Activated naive CD4-positive, alpha-beta T cell treated with anti-CD3 and anti-CD28 coated beads, Interleukin-2, amount 50 U/mL, for 24 hours (primary cell): ENCODE measurements around the gene SLC25A29.
"Not testable (repeated sequence)": the region's sequence is repeated elsewhere in the genome, so short reads cannot be mapped to it uniquely, and the experiment has no call there.

Experiments used
- H3K27ac Mint-ChIP-seq: one replicate; pipeline ENCODE4 v1.8.0; 2021; ENCODE audit warnings: mild to moderate bottlenecking, mixed read lengths
- H3K27me3 Mint-ChIP-seq: one replicate; pipeline ENCODE4 v1.8.0; 2021; ENCODE audit warnings: mixed read lengths
- H3K36me3 Mint-ChIP-seq: one replicate; pipeline ENCODE4 v1.8.0; 2021; ENCODE audit warnings: mixed read lengths
- H3K4me1 Mint-ChIP-seq: one replicate; pipeline ENCODE4 v1.8.0; 2021; ENCODE audit warnings: mixed read lengths
- H3K4me3 Mint-ChIP-seq: one replicate; pipeline ENCODE4 v1.8.0; 2021; ENCODE audit warnings: mild to moderate bottlenecking, mixed read lengths
- H3K9me3 Mint-ChIP-seq: one replicate; pipeline ENCODE4 v1.8.0; 2021; ENCODE audit warnings: mixed read lengths

The SLC25A29 gene

DNA sequence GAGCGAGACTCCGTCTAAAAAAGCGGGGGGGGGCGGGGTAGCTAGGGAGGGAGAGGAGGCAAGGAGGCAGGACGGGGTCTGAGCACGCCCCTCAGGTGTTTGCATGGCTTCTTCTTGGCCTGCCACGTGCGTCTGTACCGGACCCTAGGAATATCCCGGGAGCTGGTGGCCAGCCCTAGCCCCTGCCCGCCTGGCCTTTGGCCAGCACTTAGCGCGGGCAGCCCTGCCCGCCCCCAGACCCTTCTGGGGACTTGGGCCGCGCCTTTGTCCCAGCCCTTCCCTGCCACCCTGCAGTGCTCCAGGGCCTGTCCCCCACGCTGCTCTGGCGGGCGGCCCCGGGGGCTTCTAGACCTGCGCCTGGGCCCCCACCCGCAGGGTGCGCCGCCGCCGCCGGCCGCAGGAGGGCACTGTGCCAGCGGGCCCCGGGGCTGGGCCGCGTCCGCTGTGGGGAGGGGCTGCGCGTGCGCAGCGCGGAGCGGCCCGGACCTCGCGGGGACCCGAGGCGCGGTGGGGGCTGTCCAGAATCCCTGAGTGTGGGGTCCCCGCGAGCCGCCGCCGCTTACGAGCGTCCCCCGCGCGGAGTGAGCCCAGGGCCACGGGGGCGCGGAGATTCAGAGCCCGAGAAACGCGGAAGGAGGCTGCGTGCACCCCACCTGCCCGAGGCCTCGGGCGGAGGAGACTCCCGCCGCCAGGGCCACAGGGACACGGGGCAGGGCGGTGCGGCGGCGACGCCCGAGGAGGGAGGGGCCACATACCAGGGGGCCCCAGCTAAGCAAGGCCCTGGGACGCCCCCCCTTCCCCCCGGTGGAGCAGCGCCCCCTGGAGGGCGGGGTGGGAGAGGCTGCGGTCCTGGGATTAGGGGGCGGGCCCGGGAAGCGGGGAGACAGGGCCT lies 21.0 kb downstream of the SLC25A29 start:
- Mint-ChIP-seq H3K36me3 (no peaks in the 10 kb centered on the region), H3K9me3 (no peaks in the 10 kb centered on the region), H3K27ac (no peak overlapping the region), H3K27me3 (no peaks in the 10 kb centered on the region), H3K4me3 (peak overlapping the region; percentile 63), H3K4me1 (peaks cover 14% of the 10 kb centered on the region)

DNA sequence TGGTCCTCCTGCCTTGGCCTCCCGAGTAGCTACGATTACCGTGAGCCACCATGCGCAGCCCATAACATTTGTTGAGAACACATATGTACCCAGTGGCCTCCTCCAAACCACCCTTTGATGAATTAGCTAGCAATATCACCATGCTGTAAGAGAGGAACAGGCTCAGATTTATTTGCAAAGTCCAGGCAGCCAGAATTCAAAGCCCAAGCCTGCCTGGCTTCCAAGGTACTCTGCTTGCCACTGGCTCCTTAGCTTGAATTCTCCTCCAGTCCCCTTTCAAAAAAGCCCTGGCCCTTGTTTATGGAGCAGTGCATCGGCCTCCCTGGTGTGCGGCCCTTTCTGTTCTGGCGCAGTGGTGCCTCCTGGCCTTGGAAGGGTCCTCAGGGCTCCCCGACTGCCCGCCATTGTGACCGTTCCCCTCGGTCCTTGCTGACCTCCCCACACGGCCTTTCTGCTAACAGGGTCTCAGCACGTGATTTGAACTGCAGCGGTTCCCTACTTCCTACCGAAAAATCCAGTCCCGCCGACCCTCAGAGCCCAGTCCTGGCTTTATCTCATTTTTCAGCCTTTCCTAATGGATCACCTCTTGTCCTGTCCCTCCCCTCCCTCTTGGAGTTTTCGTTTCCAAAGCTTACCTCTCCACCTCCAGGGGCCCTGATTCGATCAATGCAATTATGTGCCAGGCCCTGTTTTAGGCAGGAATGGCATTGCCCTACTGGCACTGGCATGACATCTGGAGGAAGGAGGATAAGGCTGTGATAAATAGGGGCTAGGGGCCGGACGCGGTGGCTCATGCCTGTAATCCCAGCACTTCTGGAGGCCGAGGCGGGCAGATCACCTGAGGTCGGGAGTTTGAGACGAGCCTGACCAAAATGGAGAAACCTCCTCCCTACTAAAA lies 22.0 kb downstream of the SLC25A29 start:
- no peaks in the 10 kb centered on the region for H3K9me3 Mint-ChIP-seq
- peak overlapping the region; percentile 88 for H3K27ac Mint-ChIP-seq
- no peaks in the 10 kb centered on the region for H3K27me3 Mint-ChIP-seq
- no peaks in the 10 kb centered on the region for H3K36me3 Mint-ChIP-seq
- peaks cover 19% of the 10 kb centered on the region for H3K4me1 Mint-ChIP-seq
- peak overlapping the region; percentile 63 for H3K4me3 Mint-ChIP-seq

DNA sequence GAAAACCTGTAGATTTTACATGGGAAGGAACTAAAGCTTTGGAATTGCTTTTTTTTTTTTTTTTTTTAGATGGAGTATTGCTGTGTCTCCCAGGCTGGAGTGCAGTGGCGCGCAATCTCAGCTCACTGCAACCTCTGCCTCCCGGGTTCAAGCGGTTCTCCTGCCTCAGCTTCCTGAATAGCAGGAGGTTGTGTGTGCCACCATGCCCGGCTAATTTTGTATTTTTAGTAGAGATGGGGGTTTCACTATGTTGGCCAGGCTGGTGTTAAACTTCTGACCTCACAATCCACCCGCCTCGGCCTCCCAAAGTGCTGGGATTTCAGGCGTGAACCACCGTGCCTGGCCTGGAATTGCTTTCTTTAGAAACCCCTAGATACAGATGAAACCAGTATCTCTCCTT lies 22.8 kb downstream of the SLC25A29 start:
- H3K4me1 Mint-ChIP-seq: peaks cover 26% of the 10 kb centered on the region
- H3K4me3 Mint-ChIP-seq, H3K9me3 Mint-ChIP-seq: not testable (repeated sequence)

DNA sequence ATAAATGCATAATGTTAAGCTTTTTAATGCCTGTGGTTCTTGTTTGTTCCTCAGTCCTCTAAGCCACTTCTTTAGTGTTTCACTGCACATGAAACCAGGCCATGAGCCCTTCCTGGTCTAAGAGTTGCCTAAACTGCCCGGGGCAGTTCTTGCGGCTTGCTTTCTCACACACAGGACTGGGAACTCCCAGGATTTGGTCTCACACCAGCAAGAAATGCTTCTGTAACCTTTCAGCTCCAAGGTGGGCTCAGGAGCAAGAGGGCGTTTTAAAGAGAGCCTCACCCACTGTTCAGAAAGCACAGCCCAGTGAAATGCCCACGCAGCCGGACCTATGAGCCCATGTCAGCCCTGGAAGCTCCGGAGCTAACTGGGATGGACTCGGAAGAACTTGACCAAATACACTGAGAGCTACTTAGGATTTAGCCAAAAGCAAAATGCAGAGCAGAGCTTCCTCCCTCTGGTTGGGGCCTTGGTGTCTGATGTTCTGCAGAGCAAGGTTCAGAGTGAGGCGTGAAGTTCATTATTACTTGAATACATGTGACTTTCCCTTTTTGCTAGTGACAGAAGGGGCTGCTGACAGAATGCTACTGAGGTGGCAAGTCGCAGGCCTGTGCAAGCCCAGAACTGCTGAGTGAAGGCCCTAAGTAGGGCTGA lies 23.4 kb downstream of the SLC25A29 start:
- H3K27ac Mint-ChIP-seq: peak overlapping the region; percentile 17
- H3K36me3 Mint-ChIP-seq: no peaks in the 10 kb centered on the region
- no peak overlapping the region for H3K4me3 Mint-ChIP-seq
- H3K27me3 Mint-ChIP-seq: no peaks in the 10 kb centered on the region
- H3K4me1 Mint-ChIP-seq: peaks cover 30% of the 10 kb centered on the region
- H3K9me3 Mint-ChIP-seq: no peaks in the 10 kb centered on the region

More for the DNA sequence above, 22.8 kb downstream of the SLC25A29 start:
- H3K27me3 Mint-ChIP-seq, H3K36me3 Mint-ChIP-seq: not testable (repeated sequence)
- peak overlapping the region; percentile 17 for H3K27ac Mint-ChIP-seq

DNA sequence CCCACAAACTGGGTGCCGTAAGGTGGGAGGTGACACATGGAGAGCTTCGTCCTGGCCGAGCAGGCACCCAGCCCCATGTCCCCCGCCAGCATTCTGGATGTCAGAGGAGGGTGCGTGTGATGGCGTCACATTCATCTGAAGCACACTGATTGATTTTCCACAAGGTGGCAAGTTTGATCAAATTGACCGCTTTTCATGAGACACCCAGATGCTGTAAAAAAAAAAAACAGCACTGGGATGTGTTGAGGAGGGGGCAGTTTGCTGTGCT lies 24.2 kb downstream of the SLC25A29 start:
- Mint-ChIP-seq H3K4me1 (peaks cover 30% of the 10 kb centered on the region), H3K36me3 (no peaks in the 10 kb centered on the region), H3K27me3 (no peaks in the 10 kb centered on the region), H3K27ac (no peak overlapping the region), H3K4me3 (no peak overlapping the region), H3K9me3 (no peaks in the 10 kb centered on the region)

DNA sequence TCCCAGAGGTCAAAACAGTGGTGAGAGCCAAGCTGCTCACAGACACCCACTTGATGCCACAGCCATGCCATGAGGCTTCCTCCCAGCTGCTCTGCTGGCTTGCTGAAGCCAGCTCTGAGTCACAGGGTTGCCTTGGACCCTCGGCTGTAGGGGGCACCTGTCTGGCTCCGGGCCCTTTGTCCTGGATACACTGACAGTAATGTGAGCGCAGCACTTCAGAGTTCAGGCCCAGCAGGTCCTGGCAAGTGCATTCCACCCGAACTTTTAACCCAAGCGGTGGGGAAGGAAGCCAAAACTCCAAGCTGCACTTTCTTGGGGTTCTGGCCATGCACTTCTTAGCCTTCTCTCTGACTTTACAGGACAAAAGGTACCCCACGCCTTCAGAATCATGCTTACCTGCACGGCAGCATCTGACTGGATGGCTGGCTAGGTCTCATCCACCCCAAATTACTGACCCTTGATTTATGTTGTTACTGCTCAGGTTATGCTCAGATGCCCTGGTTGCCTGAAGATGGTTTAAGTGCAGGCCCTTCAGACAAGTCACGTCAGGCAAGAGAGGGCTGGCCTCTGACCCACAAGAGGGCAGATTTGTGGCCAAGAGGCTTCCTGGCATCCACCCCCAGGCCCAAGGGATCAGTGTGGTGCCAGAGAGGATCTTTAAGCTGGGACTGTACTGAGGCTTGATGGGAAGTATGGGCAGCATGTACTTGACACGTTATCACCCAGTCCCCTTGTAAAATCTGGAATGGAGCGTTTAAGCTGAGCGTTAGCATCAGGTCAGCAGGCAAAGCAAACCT lies 24.8 kb downstream of the SLC25A29 start:
- H3K27ac Mint-ChIP-seq: no peak overlapping the region
- H3K27me3 Mint-ChIP-seq: no peaks in the 10 kb centered on the region
- H3K4me1 Mint-ChIP-seq: peaks cover 33% of the 10 kb centered on the region
- no peak overlapping the region for H3K4me3 Mint-ChIP-seq
- H3K9me3 Mint-ChIP-seq: no peaks in the 10 kb centered on the region
- no peaks in the 10 kb centered on the region for H3K36me3 Mint-ChIP-seq

DNA sequence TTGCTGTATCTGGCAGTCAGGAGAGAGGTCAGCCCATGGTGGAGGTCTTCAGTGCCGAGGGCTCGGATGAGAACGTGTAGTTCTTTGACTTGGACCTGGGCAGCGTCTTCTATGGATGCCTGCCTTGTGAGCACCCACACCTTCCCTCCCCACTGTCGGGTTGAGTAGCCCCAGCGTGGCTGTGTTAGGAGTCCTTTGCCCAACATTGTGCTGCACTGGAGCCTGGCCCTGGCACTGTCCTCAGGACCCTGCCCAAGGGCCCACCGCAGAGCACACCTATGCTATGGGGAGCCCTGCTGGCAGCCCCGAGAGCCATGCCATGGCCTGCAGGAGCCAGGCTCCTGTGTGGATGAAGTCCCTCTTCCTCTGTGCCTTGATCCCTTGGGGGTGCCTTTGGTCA lies 26.7 kb downstream of the SLC25A29 start:
- H3K27ac Mint-ChIP-seq: no peak overlapping the region
- H3K4me1 Mint-ChIP-seq: peaks cover 47% of the 10 kb centered on the region
- no peaks in the 10 kb centered on the region for H3K9me3 Mint-ChIP-seq
- no peaks in the 10 kb centered on the region for H3K27me3 Mint-ChIP-seq
- H3K36me3 Mint-ChIP-seq: no peaks in the 10 kb centered on the region
- H3K4me3 Mint-ChIP-seq: no peak overlapping the region

DNA sequence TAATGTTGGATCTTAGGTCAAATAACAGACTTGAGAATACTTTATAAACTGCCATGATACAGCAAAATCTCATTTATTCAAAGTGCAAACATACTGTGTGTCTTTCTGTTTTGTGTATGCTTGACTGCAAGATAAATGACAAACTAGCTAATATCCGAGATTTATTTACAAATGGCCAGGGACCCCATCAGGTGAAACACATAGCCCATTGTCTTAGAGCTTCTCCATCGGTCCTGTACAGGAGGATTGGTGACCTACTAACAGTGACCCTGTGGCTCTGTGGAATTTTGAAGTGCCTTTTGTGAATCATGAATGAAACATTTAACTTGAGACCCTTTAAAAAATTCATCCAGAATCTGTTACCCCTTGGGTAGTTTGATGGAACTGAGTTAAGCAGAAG lies 27.1 kb downstream of the SLC25A29 start:
- Mint-ChIP-seq H3K9me3 (no peaks in the 10 kb centered on the region), H3K4me1 (peaks cover 48% of the 10 kb centered on the region), H3K36me3 (peaks cover 1% of the 10 kb centered on the region), H3K27me3 (no peaks in the 10 kb centered on the region), H3K4me3 (no peak overlapping the region), H3K27ac (peak overlapping the region; percentile 18)

DNA sequence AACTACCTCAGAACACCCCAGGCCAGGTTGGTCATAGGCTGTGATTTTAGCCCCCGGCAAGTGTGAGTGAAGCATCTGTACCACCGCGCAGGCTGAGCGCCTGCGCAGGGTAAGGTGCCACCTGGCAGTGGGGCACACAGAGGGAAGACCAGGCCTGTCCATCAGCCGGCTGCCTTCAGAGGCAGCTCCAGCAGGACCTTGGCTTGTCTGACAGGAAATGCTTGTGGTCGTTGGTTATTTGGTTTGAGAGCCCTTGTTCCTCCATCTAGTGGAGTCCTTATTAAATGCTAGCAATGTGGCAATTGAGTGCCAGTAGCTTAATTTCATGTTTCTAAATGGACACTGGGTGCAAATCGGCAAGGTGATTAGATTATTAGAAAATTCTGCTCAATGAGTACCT lies 27.5 kb downstream of the SLC25A29 start:
- Mint-ChIP-seq H3K9me3 (no peaks in the 10 kb centered on the region), H3K27me3 (no peaks in the 10 kb centered on the region), H3K4me3 (no peak overlapping the region), H3K4me1 (peaks cover 53% of the 10 kb centered on the region), H3K36me3 (peaks cover 2% of the 10 kb centered on the region), H3K27ac (peak overlapping the region; percentile 18)

DNA sequence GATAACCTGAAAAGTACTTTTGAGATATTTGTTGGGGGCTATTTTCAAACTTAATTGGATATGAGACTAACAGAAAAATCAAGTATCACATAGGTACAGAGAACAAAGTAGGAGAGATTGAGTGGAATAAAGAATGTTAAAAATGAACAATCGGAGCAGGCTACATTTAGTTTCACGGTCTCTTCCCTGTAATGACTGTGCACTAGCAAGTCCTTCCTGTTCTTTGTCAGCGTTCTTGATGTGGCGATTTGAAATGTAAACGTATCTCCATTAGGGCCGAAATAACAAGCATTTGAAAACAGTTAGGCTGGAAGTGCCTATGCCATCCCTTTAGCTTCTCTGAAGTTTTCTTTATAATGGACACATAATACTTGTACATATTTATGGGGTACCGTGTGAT lies 31.0 kb downstream of the SLC25A29 start:
- H3K4me3 Mint-ChIP-seq: no peak overlapping the region
- H3K4me1 Mint-ChIP-seq: peaks cover 67% of the 10 kb centered on the region

DNA sequence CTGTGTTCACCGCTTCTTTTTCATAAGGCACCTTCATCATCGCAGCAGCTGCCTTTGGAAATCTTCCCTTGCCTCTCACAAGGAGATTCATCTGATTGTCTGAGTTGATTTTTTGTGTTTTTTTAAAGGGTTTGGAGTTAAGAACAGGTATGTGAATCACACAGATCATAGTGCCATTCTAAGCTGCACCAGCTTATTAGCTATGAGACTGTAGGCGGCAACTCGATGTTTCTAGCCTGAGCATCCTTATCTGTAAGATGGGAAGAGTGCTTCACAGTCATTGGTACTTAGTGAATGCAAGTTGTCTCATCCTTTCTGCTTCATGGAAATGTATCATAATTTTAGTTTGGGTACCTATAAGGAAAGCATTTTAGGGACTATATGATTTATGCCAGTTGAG lies 32.0 kb downstream of the SLC25A29 start:
- Mint-ChIP-seq H3K4me1 (peaks cover 65% of the 10 kb centered on the region), H3K9me3 (no peaks in the 10 kb centered on the region), H3K27ac (peak overlapping the region; percentile 81), H3K4me3 (no peak overlapping the region), H3K27me3 (no peaks in the 10 kb centered on the region), H3K36me3 (peaks cover 2% of the 10 kb centered on the region)

More for the DNA sequence above, 31.0 kb downstream of the SLC25A29 start:
- H3K27ac Mint-ChIP-seq: peak overlapping the region; percentile 81
- peaks cover 2% of the 10 kb centered on the region for H3K36me3 Mint-ChIP-seq
- no peaks in the 10 kb centered on the region for H3K27me3 Mint-ChIP-seq
- no peaks in the 10 kb centered on the region for H3K9me3 Mint-ChIP-seq

DNA sequence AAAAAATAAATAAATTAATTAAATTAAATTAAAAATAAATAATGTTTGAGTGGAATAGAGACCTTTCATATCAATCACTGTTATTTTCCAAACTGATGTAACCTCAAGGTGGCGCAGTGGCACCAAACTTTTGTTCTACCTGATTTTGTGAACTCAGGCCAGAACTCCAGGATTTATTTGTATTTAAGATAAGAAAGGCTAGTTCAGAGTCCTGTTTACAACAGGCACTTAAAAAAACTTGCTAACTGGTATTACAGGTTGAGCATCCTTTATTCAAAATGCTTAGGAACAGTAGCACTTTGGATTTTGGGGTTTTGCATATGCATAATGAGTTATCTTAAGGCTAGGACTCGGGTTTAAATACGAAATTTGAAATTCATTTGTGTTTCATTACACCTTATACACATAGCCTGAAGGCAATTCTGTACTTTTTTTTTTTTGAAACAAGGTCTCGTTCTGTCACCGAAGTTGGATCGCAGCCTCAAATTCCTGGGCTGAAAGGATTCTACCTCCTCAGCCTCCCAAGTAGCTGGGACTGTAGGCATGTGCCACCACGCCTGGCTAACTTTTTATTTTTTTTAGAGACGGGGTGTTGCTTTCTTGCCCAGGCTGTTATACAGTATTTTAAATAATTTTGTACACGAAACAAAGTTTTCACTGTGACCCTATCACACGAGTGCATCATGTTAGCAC lies 34.9 kb downstream of the SLC25A29 start:
- H3K4me1 Mint-ChIP-seq: peaks cover 78% of the 10 kb centered on the region
- no peak overlapping the region for H3K27ac Mint-ChIP-seq
- no peak overlapping the region for H3K4me3 Mint-ChIP-seq
- H3K36me3 Mint-ChIP-seq: peaks cover 3% of the 10 kb centered on the region
- H3K9me3 Mint-ChIP-seq: no peaks in the 10 kb centered on the region
- no peaks in the 10 kb centered on the region for H3K27me3 Mint-ChIP-seq

DNA sequence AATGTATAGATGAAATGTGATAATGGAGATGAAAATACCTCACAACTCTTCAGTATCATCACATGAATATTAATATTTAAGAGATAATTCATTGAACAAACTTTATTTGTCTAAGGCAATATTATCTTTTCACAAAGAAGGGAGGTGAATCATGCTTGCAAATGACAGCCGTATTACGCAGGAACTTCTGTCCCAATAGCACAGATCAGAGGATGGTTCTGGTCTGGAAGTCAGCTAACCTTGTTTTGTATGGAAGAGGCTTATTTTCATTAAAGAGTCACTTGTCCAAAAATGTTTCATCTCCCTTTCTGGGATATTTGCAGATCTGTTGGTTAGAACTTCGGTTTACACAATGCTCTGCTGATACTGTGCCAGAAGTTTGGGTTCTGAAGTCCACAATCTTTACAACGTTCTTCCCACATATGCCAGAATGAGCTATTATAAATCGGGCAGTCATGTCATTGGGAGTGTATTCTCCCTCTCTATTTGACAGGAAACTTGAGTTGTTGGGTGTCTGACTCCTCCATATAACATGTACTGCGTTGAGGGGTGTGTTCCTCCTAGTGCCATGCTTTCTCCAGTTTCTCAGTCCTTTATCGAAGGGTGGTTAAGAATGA lies 37.5 kb downstream of the SLC25A29 start:
- no peak overlapping the region for H3K27ac Mint-ChIP-seq
- no peaks in the 10 kb centered on the region for H3K9me3 Mint-ChIP-seq
- H3K4me1 Mint-ChIP-seq: peaks cover 75% of the 10 kb centered on the region
- H3K27me3 Mint-ChIP-seq: no peaks in the 10 kb centered on the region
- peaks cover 7% of the 10 kb centered on the region for H3K36me3 Mint-ChIP-seq
- H3K4me3 Mint-ChIP-seq: no peak overlapping the region

DNA sequence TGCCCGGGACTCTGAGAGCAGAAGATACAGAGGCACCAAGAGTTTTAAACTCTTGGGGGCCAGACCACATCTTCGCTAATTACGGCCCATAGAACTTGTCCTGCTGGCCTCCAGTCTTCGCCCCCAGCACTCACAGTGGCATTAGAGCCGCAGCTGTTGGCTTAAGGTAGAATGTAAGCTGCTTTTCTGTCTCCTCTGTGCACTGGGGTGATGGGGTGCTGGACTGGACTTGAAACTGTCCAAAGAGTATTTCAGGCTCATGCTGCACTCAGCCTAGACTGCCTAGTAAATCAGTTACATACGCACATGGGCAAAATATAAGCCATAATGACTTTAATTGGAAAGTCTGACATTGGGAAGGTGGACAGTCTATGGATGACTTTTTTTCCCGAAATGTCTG lies 38.3 kb downstream of the SLC25A29 start:
- no peaks in the 10 kb centered on the region for H3K9me3 Mint-ChIP-seq
- no peaks in the 10 kb centered on the region for H3K27me3 Mint-ChIP-seq
- peaks cover 77% of the 10 kb centered on the region for H3K4me1 Mint-ChIP-seq
- H3K36me3 Mint-ChIP-seq: peaks cover 7% of the 10 kb centered on the region
- H3K4me3 Mint-ChIP-seq: no peak overlapping the region
- peak overlapping the region; percentile 35 for H3K27ac Mint-ChIP-seq
